Liver (tissue), 3 donors: ENCODE data around the gene CACTIN.

Experiments used
- CTCF ChIP-seq: fragments of 150-350 bp; IDR thresholded peaks from 2 replicates; pipeline ENCODE4 v1.5.1; 2017; ENCODE audit warnings: improper control_type of control experiment, low read depth, low read length; ENCODE audit not compliant: missing input control
- EGR1 ChIP-seq, 2 donors: IDR thresholded peaks; 2 replicates each; pipeline ENCODE4 v1.6.1; 2016 to 2018; ENCODE audit warnings: antibody characterized with exemption in 2 of 2, low read depth in 2 of 2
- FOXA2 ChIP-seq: IDR thresholded peaks from 2 replicates; pipeline ENCODE4 v1.6.1; 2016; ENCODE audit warnings: antibody characterized with exemption
- GABPA ChIP-seq, 2 donors: IDR thresholded peaks in 1 of 2; conservative IDR thresholded peaks in 1 of 2; 2 replicates each; pipeline ENCODE4 v1.6.1; 2016; ENCODE audit warnings: antibody characterized with exemption in 2 of 2, mild to moderate bottlenecking in 1 of 2, moderate library complexity in 1 of 2
- JUND ChIP-seq, 2 donors: IDR thresholded peaks; 2 replicates each; pipeline ENCODE4 v1.6.1; 2016; ENCODE audit warnings: antibody characterized with exemption in 2 of 2
- MAX ChIP-seq: IDR thresholded peaks from 2 replicates; pipeline ENCODE4 v1.6.1; 2016; ENCODE audit warnings: antibody characterized with exemption
- SP1 ChIP-seq: IDR thresholded peaks from 2 replicates; pipeline ENCODE4 v1.6.1; 2018; ENCODE audit warnings: antibody characterized with exemption, mild to moderate bottlenecking
- TAF1 ChIP-seq: conservative IDR thresholded peaks from 2 replicates; pipeline ENCODE4 v1.6.1; 2016; ENCODE audit warnings: antibody characterized with exemption, mild to moderate bottlenecking
- TF ChIP-seq, protein P1 (sequence below): IDR thresholded peaks from 2 replicates; pipeline ENCODE4 v1.6.1; 2016; ENCODE audit warnings: antibody characterized with exemption, mild to moderate bottlenecking
- TF ChIP-seq, protein P2 (sequence below): IDR thresholded peaks from 2 replicates; pipeline ENCODE4 v1.6.1; 2016; ENCODE audit warnings: antibody characterized with exemption
- donor health status: healthy.
- donor health status: healthy.

- no peak for TF ChIP-seq CTCF
- TF ChIP-seq GABPA (IDR thresholded peaks at IDR 0.05 in 1 of 2, conservative IDR thresholded peaks at IDR 0.05 in 1 of 2) = no peak
- no peak for TF ChIP-seq EGR1 (IDR thresholded peaks at IDR 0.05; ENCODE audit: low read depth in 2 of 2)
- TF ChIP-seq JUND (IDR thresholded peaks at IDR 0.05) = no peak
- TF ChIP-seq, protein P1, sequence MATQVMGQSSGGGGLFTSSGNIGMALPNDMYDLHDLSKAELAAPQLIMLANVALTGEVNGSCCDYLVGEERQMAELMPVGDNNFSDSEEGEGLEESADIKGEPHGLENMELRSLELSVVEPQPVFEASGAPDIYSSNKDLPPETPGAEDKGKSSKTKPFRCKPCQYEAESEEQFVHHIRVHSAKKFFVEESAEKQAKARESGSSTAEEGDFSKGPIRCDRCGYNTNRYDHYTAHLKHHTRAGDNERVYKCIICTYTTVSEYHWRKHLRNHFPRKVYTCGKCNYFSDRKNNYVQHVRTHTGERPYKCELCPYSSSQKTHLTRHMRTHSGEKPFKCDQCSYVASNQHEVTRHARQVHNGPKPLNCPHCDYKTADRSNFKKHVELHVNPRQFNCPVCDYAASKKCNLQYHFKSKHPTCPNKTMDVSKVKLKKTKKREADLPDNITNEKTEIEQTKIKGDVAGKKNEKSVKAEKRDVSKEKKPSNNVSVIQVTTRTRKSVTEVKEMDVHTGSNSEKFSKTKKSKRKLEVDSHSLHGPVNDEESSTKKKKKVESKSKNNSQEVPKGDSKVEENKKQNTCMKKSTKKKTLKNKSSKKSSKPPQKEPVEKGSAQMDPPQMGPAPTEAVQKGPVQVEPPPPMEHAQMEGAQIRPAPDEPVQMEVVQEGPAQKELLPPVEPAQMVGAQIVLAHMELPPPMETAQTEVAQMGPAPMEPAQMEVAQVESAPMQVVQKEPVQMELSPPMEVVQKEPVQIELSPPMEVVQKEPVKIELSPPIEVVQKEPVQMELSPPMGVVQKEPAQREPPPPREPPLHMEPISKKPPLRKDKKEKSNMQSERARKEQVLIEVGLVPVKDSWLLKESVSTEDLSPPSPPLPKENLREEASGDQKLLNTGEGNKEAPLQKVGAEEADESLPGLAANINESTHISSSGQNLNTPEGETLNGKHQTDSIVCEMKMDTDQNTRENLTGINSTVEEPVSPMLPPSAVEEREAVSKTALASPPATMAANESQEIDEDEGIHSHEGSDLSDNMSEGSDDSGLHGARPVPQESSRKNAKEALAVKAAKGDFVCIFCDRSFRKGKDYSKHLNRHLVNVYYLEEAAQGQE = no peak
- TF ChIP-seq TAF1 = no peak
- TF ChIP-seq, protein P2, sequence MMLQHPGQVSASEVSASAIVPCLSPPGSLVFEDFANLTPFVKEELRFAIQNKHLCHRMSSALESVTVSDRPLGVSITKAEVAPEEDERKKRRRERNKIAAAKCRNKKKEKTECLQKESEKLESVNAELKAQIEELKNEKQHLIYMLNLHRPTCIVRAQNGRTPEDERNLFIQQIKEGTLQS = no peak
- TF ChIP-seq SP1 = no peak
- no peak for TF ChIP-seq MAX
- TF ChIP-seq FOXA2 = no peak
Observed at GRCh38 chr19:3656073-3656746, 29.6 kb upstream of the CACTIN start.
